Sigmoid colon (tissue), 3 donors: ENCODE data around the gene ESM1.

Source experiments
- POLR2A ChIP-seq, 2 donors: fragments of 450-650 bp; IDR thresholded peaks; one replicate each; pipeline ENCODE4 v1.6.1; 2016; ENCODE audit warnings: antibody characterized with exemption in 2 of 2, mild to moderate bottlenecking in 2 of 2, moderate library complexity in 2 of 2
- TF ChIP-seq, protein P1 (sequence below), 4 experiments: fragments of 450-650 bp in 3 of 4; fragments of 200-600 bp in 1 of 4; IDR thresholded peaks; one replicate each; pipeline ENCODE4 v1.5.1; 2016 to 2019; ENCODE audit warnings: antibody characterized with exemption in 4 of 4, mild to moderate bottlenecking in 3 of 4, moderate library complexity in 2 of 4

- TF ChIP-seq, protein P1, sequence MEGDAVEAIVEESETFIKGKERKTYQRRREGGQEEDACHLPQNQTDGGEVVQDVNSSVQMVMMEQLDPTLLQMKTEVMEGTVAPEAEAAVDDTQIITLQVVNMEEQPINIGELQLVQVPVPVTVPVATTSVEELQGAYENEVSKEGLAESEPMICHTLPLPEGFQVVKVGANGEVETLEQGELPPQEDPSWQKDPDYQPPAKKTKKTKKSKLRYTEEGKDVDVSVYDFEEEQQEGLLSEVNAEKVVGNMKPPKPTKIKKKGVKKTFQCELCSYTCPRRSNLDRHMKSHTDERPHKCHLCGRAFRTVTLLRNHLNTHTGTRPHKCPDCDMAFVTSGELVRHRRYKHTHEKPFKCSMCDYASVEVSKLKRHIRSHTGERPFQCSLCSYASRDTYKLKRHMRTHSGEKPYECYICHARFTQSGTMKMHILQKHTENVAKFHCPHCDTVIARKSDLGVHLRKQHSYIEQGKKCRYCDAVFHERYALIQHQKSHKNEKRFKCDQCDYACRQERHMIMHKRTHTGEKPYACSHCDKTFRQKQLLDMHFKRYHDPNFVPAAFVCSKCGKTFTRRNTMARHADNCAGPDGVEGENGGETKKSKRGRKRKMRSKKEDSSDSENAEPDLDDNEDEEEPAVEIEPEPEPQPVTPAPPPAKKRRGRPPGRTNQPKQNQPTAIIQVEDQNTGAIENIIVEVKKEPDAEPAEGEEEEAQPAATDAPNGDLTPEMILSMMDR (IDR thresholded peaks at IDR 0.05), result no peak
- no peak for TF ChIP-seq POLR2A (IDR thresholded peaks at IDR 0.05)
Observed at GRCh38 chr5:54995168-54995567, 9.8 kb upstream of the ESM1 start.
